Activated CD4-positive, alpha-beta T cell treated with anti-CD3 and anti-CD28 coated beads, Interleukin-2, amount 50 U/mL, for 48 hours (primary cell): ENCODE data around the gene R3HDML.
A peak's percentile ranks its signal among the peaks of the same experiment; 100 is the strongest.

ENCODE experiments used
- DNase-seq, 2 experiments: peaks; one replicate each; pipeline ENCODE4 v3.0.0-alpha.2; 2020

R3HDML gene

DNA sequence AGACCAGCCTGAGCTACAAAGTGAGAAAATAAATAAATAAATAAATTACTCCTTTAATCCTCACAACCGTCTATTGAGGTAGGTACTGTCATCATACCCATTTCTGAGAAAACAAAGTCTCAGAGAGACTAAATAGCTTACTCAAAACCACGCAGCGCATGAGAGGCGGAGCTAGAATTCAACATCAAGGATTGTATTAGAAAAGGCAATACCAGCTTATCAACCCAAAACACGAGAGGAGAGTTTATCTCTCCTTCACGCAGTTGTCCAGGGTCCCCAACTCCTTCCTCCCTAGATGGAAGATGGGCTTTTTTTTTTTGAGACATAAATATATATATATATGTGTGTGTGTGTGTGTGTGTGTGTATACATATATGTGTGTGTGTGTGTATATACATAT, 30.9 kb downstream of the R3HDML start:
- no peak for DNase-seq

DNA sequence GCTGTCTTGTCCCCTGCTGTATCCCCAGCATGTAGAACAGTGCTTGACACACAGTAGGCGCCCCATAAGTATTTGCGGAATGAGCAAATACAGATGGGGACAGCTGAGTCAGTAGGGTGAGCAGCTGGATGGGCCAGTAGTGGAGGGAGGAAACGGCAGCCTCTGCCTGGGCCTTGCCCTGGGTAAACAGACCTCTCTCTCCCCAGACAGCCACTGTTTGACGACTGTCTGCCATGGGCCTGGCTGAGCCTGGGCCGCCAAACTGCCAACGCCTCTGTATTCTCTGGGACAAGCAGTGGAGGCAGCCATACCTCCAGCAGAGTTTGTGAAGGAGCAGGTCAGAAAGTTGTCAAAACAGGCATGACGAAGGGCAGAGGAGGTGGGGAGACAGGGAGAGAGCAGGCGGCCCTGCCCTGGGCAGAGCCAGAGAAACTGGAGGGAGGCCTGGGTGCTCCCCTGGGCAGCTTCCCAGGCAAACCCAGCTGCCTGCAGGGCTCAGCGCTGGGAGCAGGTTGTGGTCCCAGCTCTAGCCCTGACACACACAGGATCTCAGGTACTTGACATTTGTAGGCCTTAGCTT, 33.9 kb downstream of the R3HDML start:
- DNase-seq, result no peak

DNA sequence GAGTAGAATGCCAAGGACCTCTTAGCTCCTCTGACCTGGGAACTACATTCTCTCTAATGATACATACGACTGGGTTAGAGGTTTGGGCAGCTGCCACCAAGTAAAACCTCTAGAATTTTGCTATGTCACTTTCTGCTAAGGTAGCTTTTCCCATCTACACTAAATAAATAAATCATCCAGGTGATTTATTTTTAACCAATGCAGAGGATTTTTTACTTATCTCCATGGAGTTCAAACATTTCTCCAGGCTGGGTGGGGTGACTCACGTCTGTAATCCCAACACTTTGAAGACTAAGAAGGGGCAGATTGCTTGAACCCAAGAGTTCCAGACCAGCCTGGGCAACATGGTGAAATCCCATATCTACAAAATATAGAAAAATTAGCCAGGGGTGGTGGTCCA, 45.8 kb downstream of the R3HDML start:
- no peak for DNase-seq

DNA sequence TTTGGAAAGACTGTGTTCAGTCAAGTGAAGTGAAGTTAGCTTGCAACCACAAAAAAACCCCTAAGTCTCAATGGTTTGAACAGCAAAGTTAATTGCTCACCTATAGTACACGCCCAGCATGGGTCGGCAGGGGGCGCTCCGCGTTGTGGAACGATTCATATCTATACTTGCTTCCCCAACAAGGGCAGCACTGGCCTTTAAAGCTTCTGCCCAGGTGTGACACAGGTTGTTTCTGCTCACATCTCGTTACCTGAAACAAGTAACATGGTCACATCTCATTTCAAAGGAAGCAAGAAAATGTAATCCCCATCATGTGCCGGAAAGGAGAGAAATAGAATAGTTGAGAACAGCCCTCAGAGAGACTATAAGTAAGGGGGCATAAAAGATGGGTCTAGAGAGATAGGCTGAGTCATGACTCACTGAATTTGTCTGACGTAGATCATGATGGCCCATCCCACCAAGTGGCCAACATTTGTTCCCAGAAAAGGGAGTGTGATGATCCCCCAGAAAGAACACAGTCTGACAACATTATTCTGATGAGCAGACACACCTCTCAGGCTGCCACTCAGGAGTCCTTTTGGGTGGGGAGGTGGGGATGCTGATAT, 47.7 kb downstream of the R3HDML start:
- DNase-seq, result peak; percentile 90 to 91

DNA sequence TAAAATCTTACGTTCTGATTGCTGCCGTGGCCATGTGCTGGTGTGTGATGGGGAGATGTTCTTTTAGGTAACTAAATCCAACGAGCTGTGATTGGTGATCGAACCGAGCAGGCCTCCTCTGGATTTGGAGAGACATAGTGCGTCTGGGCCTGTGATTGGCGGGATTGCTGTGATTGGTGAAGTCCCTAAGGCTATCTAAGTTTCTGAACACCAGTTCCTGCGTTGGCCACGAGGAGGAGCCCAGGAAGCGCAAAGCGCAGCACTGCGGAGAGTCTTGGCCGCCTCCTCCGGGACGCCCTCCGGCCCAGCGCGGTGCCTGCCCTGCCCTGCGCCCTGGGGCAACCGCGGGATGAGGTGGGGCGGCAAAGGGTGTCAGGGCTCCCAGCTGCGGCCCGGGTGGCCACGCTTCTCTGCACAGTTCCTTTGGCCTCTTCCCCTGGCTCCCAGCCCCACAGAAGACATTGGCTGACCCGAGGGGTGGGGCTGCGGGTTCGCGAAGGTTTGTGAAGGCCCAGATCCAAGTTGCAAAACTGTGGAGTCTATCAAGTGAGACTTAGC, 51.7 kb downstream of the R3HDML start:
- peak; percentile 78 to 84 for DNase-seq

DNA sequence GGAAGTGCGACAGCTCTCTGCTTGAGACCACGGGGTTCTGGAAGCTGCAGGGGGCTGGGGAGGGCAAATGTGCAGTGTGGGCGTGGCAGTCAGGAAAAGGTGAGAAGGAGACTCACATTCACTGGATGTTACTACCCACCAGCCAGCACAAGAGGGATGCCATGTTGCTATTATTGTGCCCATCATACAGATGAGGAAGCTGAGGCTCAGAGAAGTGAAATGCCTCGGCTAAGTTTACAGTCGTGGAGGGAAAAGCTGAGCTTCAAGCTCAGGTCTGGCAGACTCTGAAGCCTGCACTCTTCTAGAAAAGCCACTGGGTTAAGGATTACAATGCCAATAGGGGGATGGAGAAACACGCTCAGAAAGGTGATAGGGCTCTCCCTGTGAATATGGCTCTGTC, 53.0 kb downstream of the R3HDML start:
- no peak for DNase-seq

DNA sequence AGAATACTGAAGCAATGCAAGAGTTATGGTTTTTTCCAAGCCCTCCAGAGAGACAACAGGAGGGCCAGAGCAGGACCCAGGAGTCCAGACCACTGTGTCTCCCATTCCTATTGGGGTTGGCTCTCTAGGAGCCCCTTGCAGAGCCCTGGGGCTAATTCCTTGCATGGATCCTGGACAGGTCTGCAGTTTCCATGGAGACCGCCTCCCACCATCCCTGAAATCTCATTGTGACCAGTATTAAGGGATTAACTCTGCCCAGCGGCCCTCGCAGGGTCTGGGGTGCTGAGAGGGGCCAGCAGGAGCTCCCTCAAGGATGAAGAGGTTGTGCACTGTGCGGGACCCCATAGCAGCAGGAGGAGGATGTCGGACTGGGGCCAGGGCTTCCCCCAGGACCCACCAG, 53.4 kb downstream of the R3HDML start:
- DNase-seq, result no peak

DNA sequence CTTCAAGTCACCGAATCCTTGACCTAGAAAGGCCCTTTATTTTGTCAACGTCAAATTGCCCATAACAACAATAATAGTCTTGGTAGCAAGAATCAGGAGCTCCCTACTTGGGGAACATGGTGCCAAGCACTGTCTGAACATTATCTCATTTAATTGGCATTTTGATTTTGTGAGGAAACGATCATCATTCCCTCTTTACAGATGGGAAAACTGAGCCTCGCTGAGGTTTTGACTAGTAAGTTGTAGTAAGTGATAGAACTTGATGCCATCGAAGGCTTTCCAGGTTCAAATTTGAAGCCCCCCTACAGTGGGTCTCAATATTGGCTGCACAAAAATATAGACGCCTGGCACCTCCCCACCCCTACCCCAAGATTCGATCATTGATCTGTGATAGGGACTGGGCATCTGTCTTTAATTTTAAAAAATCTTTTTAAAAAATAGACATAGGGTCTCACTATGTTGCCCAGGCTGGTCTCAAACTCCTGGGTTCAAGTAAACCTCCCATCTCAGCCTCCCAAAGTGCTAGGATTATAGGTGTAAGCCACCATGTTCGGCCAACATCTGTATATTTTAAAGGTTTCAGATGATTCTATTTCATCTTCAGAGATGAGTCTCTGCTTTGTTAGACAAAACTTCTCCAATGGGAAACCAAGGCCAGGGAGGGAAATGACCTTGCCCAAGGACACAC, 55.4 kb downstream of the R3HDML start:
- DNase-seq, result no peak

DNA sequence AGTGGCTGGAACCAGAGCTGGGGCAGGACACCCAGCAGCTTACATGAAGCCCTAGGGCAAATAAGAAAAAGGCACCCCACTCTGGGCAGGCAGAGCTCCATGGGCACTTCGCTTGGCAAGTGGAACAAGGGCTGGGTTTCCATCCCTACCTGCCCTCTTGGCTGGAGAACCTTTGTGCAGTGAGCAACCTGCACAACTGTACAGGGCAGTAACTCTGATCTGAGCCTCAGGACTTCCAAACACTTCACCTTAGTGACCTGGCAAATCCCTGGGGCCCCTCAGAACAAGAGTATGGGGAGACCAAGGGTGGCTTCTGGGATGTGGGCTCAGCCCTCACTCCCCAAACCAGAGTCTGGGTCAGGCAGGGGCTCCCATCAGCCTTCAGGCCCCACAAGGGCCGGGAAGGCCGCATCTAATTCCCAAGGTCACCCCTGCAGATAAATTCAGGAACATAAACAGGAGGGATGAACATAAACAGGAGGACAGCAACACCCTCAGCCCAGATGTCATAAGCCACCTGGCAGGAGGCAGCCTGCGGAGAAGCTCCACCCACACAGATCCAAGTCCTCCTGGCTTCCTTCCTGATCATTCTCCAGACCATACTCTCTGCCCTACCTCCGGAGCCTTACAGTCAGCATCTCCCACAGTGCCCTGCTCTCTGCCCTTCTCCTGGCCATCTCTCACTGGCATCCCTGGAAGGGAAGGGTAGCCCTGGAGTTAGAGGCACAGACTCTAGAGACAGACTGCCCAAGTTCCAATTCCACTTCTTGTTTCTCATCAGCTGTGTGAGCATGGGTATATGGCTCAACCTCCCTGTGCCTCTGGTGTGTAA, 56.1 kb downstream of the R3HDML start:
- DNase-seq, result no peak

DNA sequence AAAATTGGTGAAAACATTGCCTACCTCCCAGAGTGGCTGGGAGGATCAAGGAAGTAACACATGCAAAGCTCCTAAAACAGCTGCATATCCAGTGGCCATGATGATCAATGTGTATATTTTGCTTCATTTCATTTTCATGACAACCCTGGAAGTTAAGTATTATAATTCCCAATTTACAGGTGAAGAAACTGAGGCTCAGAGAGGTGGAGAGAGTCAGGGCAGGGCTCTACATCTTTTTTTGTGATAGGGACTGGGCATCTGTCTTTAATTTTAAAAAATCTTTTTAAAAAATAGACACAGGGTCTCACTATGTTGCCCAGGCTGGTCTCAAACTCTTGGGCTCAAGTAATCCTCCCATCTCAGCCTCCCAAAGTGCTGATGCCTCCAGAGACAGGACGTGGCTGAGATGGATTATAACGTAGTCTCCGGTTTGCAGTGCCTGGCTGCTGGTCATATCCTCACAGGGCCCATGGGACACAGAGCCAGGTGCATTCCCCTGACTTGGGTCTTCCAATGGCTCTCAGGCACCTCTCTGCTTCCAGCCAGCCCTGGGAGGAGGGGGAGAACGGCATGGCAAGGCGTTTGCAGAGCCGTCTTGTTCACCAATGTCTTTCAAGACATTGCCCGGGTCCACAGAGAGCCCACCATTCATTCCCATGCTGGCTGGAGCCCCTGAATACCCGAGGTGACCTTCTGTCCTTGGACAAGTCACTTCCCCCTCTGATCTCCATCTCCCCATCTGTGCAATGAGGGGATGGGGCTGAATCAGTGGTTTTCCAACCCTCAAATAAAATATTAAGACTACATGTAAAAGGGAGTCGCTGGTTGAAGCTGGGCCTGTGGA, 57.0 kb downstream of the R3HDML start:
- no peak for DNase-seq

DNA sequence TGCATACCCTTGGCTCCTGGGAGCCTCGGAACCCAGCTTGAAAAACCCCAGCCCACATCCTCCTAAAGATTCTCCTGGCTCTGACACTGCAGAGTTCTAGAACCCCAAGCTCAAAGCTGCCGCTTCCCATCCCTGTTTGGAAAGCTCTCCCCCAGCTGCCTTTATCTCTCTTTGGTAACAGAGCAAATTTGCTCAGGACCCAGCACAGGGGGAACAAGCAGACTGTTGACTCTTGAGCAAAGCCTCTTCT, 57.5 kb downstream of the R3HDML start:
- DNase-seq, result no peak

DNA sequence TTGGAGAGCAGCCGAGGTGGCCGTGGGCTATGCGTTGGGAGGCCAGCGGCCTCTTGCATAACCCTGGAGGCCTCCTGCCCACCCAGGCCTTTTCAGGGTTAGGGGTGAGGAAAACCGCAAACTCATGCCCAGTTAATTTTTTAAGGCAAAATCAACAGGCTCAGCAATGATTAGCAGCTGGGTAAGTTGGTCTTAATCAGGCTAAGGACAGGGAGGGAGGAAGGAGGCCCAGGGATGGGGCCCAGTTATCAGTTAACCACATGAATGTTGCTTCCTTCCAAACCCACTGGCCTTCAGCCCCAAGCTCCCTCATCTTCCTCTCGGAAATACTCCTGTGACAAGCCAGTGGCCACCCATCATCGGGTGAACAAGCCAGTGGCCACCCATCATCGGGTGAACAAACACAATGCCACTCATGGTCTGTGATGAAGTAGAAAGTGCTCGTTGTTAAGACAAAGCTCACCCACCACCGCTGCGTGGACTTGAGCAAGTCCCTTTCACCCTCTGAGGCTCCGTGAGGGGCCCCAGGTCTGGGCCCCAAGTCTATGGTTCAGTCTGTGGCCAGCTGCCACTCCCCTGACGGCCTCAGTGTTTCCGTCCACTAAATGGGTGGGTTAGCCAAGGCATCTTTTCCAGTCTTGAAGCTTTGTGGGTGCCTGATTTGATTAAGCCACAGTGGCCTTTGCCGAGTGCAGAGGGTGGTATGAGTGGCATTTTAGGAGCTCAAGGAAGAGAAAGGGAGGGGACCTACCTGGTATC, 58.0 kb downstream of the R3HDML start:
- no peak for DNase-seq

DNA sequence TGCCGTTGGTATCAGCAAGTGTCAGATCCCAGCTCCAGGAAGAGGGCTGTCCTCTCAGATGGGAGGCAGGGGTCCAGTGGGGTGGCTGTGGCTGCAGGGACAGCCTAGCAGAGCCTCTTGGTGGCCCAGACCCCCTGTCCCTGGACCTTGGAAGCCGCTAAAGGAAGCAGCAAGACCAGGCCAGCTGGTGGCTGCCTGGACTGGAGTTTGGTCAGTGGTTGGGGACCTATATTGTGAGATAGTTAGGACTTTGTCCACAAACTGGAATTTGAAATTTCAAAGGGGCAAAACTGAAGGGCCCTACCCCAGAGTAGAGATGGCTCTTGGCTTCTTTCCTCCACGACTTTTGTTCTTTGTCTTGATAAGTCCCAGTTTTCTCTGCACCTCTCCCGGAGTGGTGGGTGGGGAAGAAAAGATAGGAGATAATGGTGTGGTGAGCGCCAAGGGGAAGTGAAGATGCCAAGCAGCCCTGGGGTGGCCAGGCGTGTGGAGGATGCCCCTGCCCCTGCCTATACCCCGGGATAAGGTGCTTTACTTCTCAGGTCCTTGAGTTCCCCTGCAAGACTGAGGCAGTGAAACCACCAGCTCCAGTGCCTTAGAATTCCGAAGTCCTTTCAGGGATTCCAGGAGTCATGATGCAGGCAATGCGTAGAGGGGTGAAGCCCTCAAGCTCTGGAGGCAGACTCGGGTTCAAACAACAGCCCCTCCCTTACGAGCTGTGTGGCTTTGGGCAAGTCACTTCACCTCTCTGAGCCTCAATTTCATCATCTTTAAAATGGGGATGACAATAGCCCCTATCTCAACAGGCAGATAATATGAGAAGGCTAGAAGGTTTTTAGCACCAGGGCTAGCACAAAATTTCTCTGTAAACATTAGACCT, 58.9 kb downstream of the R3HDML start:
- no peak for DNase-seq

DNA sequence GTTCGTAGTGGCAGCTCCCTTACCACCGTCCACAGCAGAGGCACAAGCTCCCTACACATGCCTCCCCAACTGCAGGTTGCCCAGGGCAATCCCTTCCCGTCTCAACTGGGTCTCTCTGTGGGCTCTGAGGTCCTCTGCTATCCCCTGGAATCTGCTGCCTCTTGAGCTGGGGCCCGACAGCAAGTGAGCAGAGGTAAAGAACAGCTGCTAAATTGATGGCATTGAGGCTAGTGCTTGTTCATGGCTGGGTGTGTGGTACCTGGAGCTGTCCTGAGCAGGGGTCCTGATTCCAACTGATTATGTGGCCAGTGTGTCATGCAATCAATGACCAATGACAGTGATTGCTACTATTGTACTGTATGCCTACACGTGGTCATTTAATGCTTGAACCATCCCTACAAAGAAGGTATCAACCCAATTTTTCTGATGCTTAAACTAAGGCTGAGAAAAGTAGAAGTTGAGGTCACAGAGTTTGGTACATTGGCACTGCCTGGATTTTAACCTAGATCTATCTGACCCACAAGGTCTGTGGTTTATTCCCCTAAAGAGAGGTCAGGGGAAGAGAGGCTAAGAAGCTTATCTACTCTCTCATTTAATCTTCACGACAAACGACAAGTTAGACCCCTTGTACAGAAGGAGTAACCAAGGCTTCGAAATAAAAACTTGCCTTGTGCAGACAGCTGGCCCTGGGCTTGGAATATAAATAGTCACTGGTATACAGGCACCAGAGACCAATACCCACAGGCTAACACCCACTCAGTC, 59.7 kb downstream of the R3HDML start:
- DNase-seq, result no peak

DNA sequence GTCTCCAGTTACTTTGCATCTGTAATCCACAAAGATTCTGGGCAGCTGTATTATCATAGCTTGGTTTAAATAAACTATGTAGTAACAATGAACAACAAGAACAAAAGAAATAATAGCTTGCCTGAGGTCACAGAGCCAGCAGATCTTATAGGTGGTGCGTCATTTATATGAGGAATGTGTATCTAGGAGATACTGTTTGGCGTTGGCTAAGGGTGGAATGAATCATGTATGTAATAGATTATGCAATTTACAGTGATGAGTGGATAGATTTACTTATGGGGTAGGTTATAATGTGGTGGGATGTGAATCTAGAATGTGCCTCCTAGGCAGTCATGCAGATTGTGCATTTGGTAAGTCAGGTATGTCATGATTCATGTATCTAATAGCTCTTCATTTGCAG, 61.5 kb downstream of the R3HDML start:
- DNase-seq, result no peak

DNA sequence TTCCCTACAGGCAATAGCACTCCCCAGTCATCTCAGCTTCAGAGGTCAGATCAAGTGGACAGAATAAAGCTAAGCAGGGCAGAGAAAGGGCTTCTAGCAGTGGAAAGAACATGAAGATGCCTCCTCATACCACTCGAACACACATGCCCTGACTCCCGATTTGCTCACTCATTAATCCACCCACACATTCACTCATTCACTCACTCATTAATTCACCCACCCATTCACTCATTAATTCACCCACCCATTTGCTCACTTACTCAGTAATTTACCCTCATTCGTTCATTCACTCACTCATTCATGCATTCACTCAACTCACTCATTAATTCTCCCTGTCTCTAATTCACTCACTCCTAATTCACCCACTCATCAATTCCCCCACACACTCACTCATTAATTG, 62.6 kb downstream of the R3HDML start:
- no peak for DNase-seq

DNA sequence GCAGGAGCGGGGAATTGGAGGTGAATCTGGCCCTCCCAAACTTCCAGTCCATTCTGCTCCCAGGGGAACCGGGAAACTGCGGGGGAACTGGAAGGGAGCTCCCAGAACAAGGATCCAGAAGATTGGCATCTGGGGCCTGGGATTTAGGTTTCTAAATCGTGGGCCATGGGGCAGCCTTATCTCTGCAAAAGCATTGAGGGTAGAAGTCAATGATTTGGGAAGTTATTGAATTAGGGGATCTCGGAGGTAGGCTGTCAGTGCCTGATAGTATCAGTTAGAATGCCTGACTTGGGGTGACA, 63.8 kb downstream of the R3HDML start:
- no peak for DNase-seq
